IMR-90 (cell line): ENCODE measurements around the gene ACTN1. TPM values are rescaled to one million over a fixed set of nuclear protein-coding genes. Genes with fewer than 3 reads are reported as not detected.

Experiments used
- ATAC-seq: fragments of 200-7000 bp; cut with Tn5 transposase; 2 replicates; pipeline ENCODE4 v1.9.1; 2020; ENCODE audit warnings: low read depth, mild to moderate bottlenecking, moderate library complexity
- BruUV-seq: library from RNA; stranded (reverse); fragments of 400-500 nt; replicated peaks from 2 replicates; lab custom pipeline; 2021; lab: Mats Ljungman, UMichigan
- CTCF ChIA-PET: fragments of 300-600 bp; formaldehyde crosslinking; extraction: SDS; loops from one replicate; lab custom pipeline; 2021; ENCODE audit warnings: antibody characterized with exemption; lab: Yijun Ruan, JAX
- POLR2A ChIA-PET: fragments of 300-600 bp; sonication (Branson Sonifier 250); formaldehyde crosslinking; loops from one replicate; lab custom pipeline; 2022; ENCODE audit warnings: antibody characterized with exemption; ENCODE audit not compliant: unreplicated experiment; lab: Charles Lee
- DNase-seq: peaks from one replicate; pipeline ENCODE4 v3.0.0; 2013
- H2AFZ ChIP-seq: replicated peaks from 2 replicates; pipeline ENCODE3; 2013; ENCODE audit warnings: low read length, mild to moderate bottlenecking; ENCODE audit not compliant: poor library complexity
- H2AK5ac ChIP-seq: 2 replicates; pipeline ENCODE4 v1.6.1; 2013; ENCODE audit warnings: low read depth, low read length, inconsistent platforms
- H2AK9ac ChIP-seq: replicated peaks from 2 replicates; pipeline ENCODE3; 2013; ENCODE audit warnings: mild to moderate bottlenecking, low read depth, low read length, moderate library complexity; ENCODE audit not compliant: poor library complexity
- H2BK120ac ChIP-seq: 2 replicates; pipeline ENCODE4 v1.6.1; 2013; ENCODE audit warnings: low read depth, low read length, inconsistent platforms
- H2BK15ac ChIP-seq: 3 replicates; pipeline ENCODE4 v1.6.1; 2013; ENCODE audit warnings: low read depth, low read length, inconsistent platforms
- H2BK20ac ChIP-seq: 2 replicates; pipeline ENCODE4 v1.6.1; 2013; ENCODE audit warnings: low read depth, mild to moderate bottlenecking, inconsistent platforms, low read length, moderate library complexity
- H2BK5ac ChIP-seq: 2 replicates; pipeline ENCODE4 v1.6.1; 2013; ENCODE audit warnings: mild to moderate bottlenecking, low read depth, low read length, inconsistent platforms; ENCODE audit not compliant: poor library complexity, severe bottlenecking
- H3K14ac ChIP-seq: replicated peaks from 2 replicates; pipeline ENCODE4 v1.6.1; 2013; ENCODE audit warnings: low read depth, low read length, inconsistent platforms
- H3K18ac ChIP-seq: 2 replicates; pipeline ENCODE4 v1.6.1; 2013; ENCODE audit warnings: low read depth, low read length, control low read depth
- H3K23ac ChIP-seq: 2 replicates; pipeline ENCODE4 v1.6.1; 2013; ENCODE audit warnings: low read depth, low read length, inconsistent platforms
- H3K27ac ChIP-seq: 2 replicates; pipeline ENCODE4 v1.5.1; 2013; ENCODE audit warnings: mild to moderate bottlenecking, control low read depth, low read length; ENCODE audit not compliant: insufficient read depth
- H3K27me3 ChIP-seq: 2 replicates; pipeline ENCODE4 v1.6.1; 2013; ENCODE audit warnings: low read length; ENCODE audit not compliant: control insufficient read depth, insufficient read depth
- H3K36me3 ChIP-seq: 2 replicates; pipeline ENCODE4 v1.6.1; 2013; ENCODE audit warnings: low read length, mixed read lengths; ENCODE audit not compliant: control insufficient read depth, insufficient read depth
- H3K4ac ChIP-seq: 2 replicates; pipeline ENCODE4 v1.6.1; 2013; ENCODE audit warnings: low read depth, low read length, inconsistent platforms
- H3K4me1 ChIP-seq: 2 replicates; pipeline ENCODE4 v1.6.1; 2013; ENCODE audit warnings: low read length, mixed read lengths; ENCODE audit not compliant: control insufficient read depth, insufficient read depth
- H3K4me2 ChIP-seq: 2 replicates; pipeline ENCODE4 v1.6.1; 2013; ENCODE audit warnings: low read depth, mild to moderate bottlenecking, control low read depth, low read length, moderate library complexity
- H3K4me3 ChIP-seq: 2 replicates; pipeline ENCODE4 v1.5.1; 2013; ENCODE audit warnings: low read depth, mild to moderate bottlenecking, control low read depth, low read length, moderate library complexity; ENCODE audit not compliant: insufficient read depth
- H3K56ac ChIP-seq: 2 replicates; pipeline ENCODE4 v1.6.1; 2013; ENCODE audit warnings: low read length, inconsistent platforms; ENCODE audit not compliant: insufficient read depth; ENCODE audit errors: extremely low read depth
- H3K79me1 ChIP-seq, 2 experiments: 2 replicates each; pipeline ENCODE4 v1.6.1; 2013; ENCODE audit warnings: low read length in 2 of 2, inconsistent platforms in 1 of 2, low read depth in 1 of 2
- H3K9ac ChIP-seq: 2 replicates; pipeline ENCODE4 v1.6.1; 2013; ENCODE audit warnings: low read depth, low read length, control low read depth
- H3K9me1 ChIP-seq: 2 replicates; pipeline ENCODE4 v1.6.1; 2013; ENCODE audit warnings: low read length, inconsistent platforms; ENCODE audit not compliant: insufficient read depth
- H3K9me3 ChIP-seq: 2 replicates; pipeline ENCODE4 v1.6.1; 2013; ENCODE audit warnings: low read length; ENCODE audit not compliant: control insufficient read depth, insufficient read depth
- H4K20me1 ChIP-seq: 2 replicates; pipeline ENCODE4 v1.6.1; 2013; ENCODE audit warnings: low read length, inconsistent platforms; ENCODE audit not compliant: insufficient read depth
- H4K5ac ChIP-seq: 2 replicates; pipeline ENCODE4 v1.6.1; 2013; ENCODE audit warnings: mild to moderate bottlenecking, low read depth, low read length, control low read depth
- H4K8ac ChIP-seq, 2 experiments: 2 replicates each; pipeline ENCODE4 v1.6.1; 2013; ENCODE audit warnings: low read depth in 2 of 2, low read length in 2 of 2, control low read depth in 1 of 2, inconsistent platforms in 1 of 2
- H4K91ac ChIP-seq: 2 replicates; pipeline ENCODE4 v1.6.1; 2013; ENCODE audit warnings: low read depth, low read length, inconsistent platforms; ENCODE audit not compliant: insufficient read depth
- CEBPB ChIP-seq: IDR thresholded peaks from 2 replicates; pipeline ENCODE4 v1.6.1; 2012; ENCODE audit warnings: low read depth, low read length, improper control_type of control experiment
- WGBS, 2 experiments: methylation state at CpG; one replicate each; pipeline versions ENCODE4 v1.1.5 to v1.1.7; 2013; ENCODE audit warnings: missing lambda C conversion rate in 2 of 2; ENCODE audit not compliant: insufficient read length in 1 of 2; ENCODE audit errors: extremely low coverage in 2 of 2; 5-methylcytosine and 5-hydroxymethylcytosine counted together
- dilution Hi-C: fragments of 300-500 bp; cut with HindIII; formaldehyde crosslinking; loops from one replicate; pipeline ENCODE4 v1.14.3; 2018; ENCODE audit warnings: low sequenced_read_pairs; ENCODE audit not compliant: unreplicated experiment
- in situ Hi-C: fragments of 300-500 bp; cut with MboI; formaldehyde crosslinking; loops from 3 replicates; pipeline ENCODE4 v1.14.3; 2019; ENCODE audit warnings: low sequenced_read_pairs, inconsistent platforms, mixed read lengths
- intact Hi-C: fragments of 100-400 bp; cut with micrococcal nuclease; formaldehyde crosslinking; loops from 2 replicates; pipeline ENCODE4 v1.10.0; 2022
- polyA plus RNA-seq, 3 experiments: library from polyadenylated mRNA; depleted of rRNA; stranded (reverse); fragments of >200 nt; gene quantifications; 2 replicates each; pipeline ENCODE4 v1.2.3, GENCODE V29; 2012; ENCODE audit warnings: low replicate concordance in 1 of 3
- total RNA-seq: library from RNA; depleted of rRNA; stranded (reverse); fragments of >200 nt; gene quantifications from 2 replicates; pipeline ENCODE4 v1.2.3, GENCODE V29; 2012

ACTN1 gene
- total and polyA plus RNA-seq, 2 of the 4 experiments (the other 2 are of a cell fraction), result 684 to 766 TPM

GRCh38 chr14:68921049-68921448 is 58.1 kb downstream of the ACTN1 start:
- Histone ChIP-seq H3K4ac (no peak overlapping the region), H3K23ac (no peak overlapping the region; the same call in 1 of the 2 replicates), H3K56ac (no peak overlapping the region), H3K27me3 (no peaks in the 10 kb centered on the region), H3K27ac (peak overlapping the region; percentile 31), H2AFZ (no peak overlapping the region), H3K36me3 (peaks cover 87% of the 10 kb centered on the region), H3K18ac (no peak overlapping the region), H2AK5ac (peak overlapping the region; percentile 69; the same call in 1 of the 2 replicates), H4K5ac (no peak overlapping the region), H4K20me1 (peaks cover 99% of the 10 kb centered on the region), H3K14ac (no peak overlapping the region), H2BK120ac (no peak overlapping the region), H3K4me2 (no peak overlapping the region), H3K4me1 (peaks cover 31% of the 10 kb centered on the region), H2BK20ac (no peak overlapping the region), H3K9ac (no peak overlapping the region), H4K8ac (no peak overlapping the region; a peak in 1 of 4 replicates), H3K79me1 (peaks cover 23 to 94% of the 10 kb centered on the region in 2 experiments), H3K4me3 (no peak overlapping the region), H2AK9ac (no peak overlapping the region), H3K9me1 (peaks cover 30% of the 10 kb centered on the region), H3K9me3 (no peaks in the 10 kb centered on the region), H4K91ac (no peak overlapping the region), H2BK15ac (no peak overlapping the region), H2BK5ac (no peak overlapping the region)
- in situ Hi-C loops, result no loop called here
- ChIA-PET CTCF (interaction anchor here (0.6 kb wide), 1 partner anchor 14 kb away, joined by 4 read pairs; no protein-coding TSS in a partner anchor), POLR2A (no interaction called here)
- TF ChIP-seq CEBPB, result no peak
- no peak for ATAC-seq
- intact Hi-C loops, result no loop called here
- dilution Hi-C loops, result no loop called here
- BruUV-seq, result no TSS peak
- WGBS, 2 experiments, result no CpG with 5 or more reads among the region's 9 CpGs
- DNase-seq, result no peak
